Kasumi-1 (cell line): ENCODE results near the gene CCDC122.

Source experiments
- DNase-seq, 2 experiments: peaks; one replicate each; lab custom pipeline; 2025; lab: John Stamatoyannopoulos, UW

Gene CCDC122

GRCh38 chr13:43878892-43879754, at the start of gene CCDC122:
Gene CCDC122 (minus strand): TSS chr13:43879740. CDS start chr13:43869376, 10,364 bp downstream.
- peak; percentile 39 to 56 for DNase-seq

GRCh38 chr13:43924549-43925245, 45.2 kb upstream of the CCDC122 start:
- no peak for DNase-seq

- no peak for DNase-seq
These were observed 41.6 kb upstream of the CCDC122 start for GRCh38 chr13:43920965-43921674.

GRCh38 chr13:43918636-43919035, 39.1 kb upstream of the CCDC122 start:
- DNase-seq: no peak

- no peak for DNase-seq
These were observed 37.3 kb upstream of the CCDC122 start for GRCh38 chr13:43916828-43917227.

- no peak for DNase-seq
These were observed 35.9 kb upstream of the CCDC122 start for GRCh38 chr13:43915451-43915850.

GRCh38 chr13:43911871-43912270, 32.3 kb upstream of the CCDC122 start:
- no peak for DNase-seq

GRCh38 chr13:43911278-43911677, 31.7 kb upstream of the CCDC122 start:
- no peak for DNase-seq

- DNase-seq: no peak
These were observed 31.3 kb upstream of the CCDC122 start for GRCh38 chr13:43910856-43911255.

GRCh38 chr13:43908156-43909126, 28.9 kb upstream of the CCDC122 start:
- peak; percentile 53 to 64 for DNase-seq

GRCh38 chr13:43905435-43906031, 26.0 kb upstream of the CCDC122 start:
- DNase-seq: peak; percentile 75 to 81

- DNase-seq: no peak
These were observed 16.4 kb upstream of the CCDC122 start for GRCh38 chr13:43895940-43896339.

GRCh38 chr13:43894438-43894837, 14.9 kb upstream of the CCDC122 start:
- DNase-seq: peak; percentile 29 to 33

- no peak for DNase-seq
These were observed 4.7 kb upstream of the CCDC122 start for GRCh38 chr13:43884222-43884621.

- no peak for DNase-seq
These were observed 4.1 kb upstream of the CCDC122 start for GRCh38 chr13:43883631-43884030.

- no peak for DNase-seq
These were observed 2.0 kb upstream of the CCDC122 start for GRCh38 chr13:43881580-43881979.

- DNase-seq: no peak
These were observed 1.4 kb upstream of the CCDC122 start for GRCh38 chr13:43880926-43881325.

GRCh38 chr13:43880214-43880855, 795 bp upstream of the CCDC122 start:
- no peak for DNase-seq

GRCh38 chr13:43879755-43880181, 228 bp upstream of the CCDC122 start, which contains the start of gene LACC1:
Gene LACC1 (plus strand): TSS chr13:43879904. CDS start chr13:43880986, 1,082 bp downstream.
- no peak for DNase-seq

- DNase-seq: peak in 1 of 2 experiments; percentile 19
These were observed 1.8 kb downstream of the CCDC122 start for GRCh38 chr13:43877766-43878165.
